H1 (cell line): ENCODE results near the gene HOXA13. TPM values are rescaled to one million over a fixed set of nuclear protein-coding genes. Genes with fewer than 3 reads are reported as not detected.

Experiments used
- CTCF ChIA-PET: fragments of 300-600 bp; sonication (Branson Sonifier 250); formaldehyde crosslinking; loops from one replicate; lab custom pipeline; 2021; ENCODE audit not compliant: partially characterized antibody; lab: Charles Lee
- POLR2A ChIA-PET: fragments of 300-600 bp; sonication (Branson Sonifier 250); formaldehyde crosslinking; loops from one replicate; lab custom pipeline; 2021; ENCODE audit warnings: inconsistent platforms; ENCODE audit not compliant: partially characterized antibody; lab: Charles Lee
- DNase-seq, 2 experiments: peaks; one replicate each; pipeline versions ENCODE4 v3.0.0 to v3.0.0-alpha.2; 2010 to 2022; ENCODE audit warnings: low spot score in 2 of 2, low read depth in 1 of 2, mixed read lengths in 1 of 2
- FAIRE-seq: peaks from 2 replicates; lab custom pipeline; 2011; peaks lifted over from hg19 to GRCh38; lab: Jason Lieb, UNC
- H2AFZ ChIP-seq: 2 replicates; pipeline ENCODE4 v1.8.1; 2012; ENCODE audit warnings: low read length, inconsistent platforms
- H2AK5ac ChIP-seq: 2 replicates; pipeline ENCODE4 v1.6.1; 2013; ENCODE audit warnings: low read depth, low read length
- H2BK120ac ChIP-seq: replicated peaks from 2 replicates; pipeline ENCODE3; 2013; ENCODE audit warnings: low read depth, low read length, inconsistent platforms
- H2BK12ac ChIP-seq: 2 replicates; pipeline ENCODE4 v1.6.1; 2013; ENCODE audit warnings: low read depth, low read length
- H2BK15ac ChIP-seq: 2 replicates; pipeline ENCODE4 v1.6.1; 2013; ENCODE audit warnings: low read length
- H2BK20ac ChIP-seq: 2 replicates; pipeline ENCODE4 v1.6.1; 2013; ENCODE audit warnings: low read length
- H2BK5ac ChIP-seq: 2 replicates; pipeline ENCODE4 v1.6.1; 2013; ENCODE audit warnings: low read depth, low read length
- H3K14ac ChIP-seq: 2 replicates; pipeline ENCODE4 v1.6.1; 2013; ENCODE audit warnings: inconsistent platforms; ENCODE audit not compliant: insufficient read length
- H3K18ac ChIP-seq: 2 replicates; pipeline ENCODE4 v1.6.1; 2013; ENCODE audit warnings: low read length; ENCODE audit errors: extremely low read depth
- H3K23ac ChIP-seq: 2 replicates; pipeline ENCODE4 v1.6.1; 2013; ENCODE audit warnings: inconsistent platforms; ENCODE audit not compliant: insufficient read length
- H3K23me2 ChIP-seq: 2 replicates; pipeline ENCODE4 v1.6.1; 2013; ENCODE audit warnings: low read depth, low read length
- H3K27ac ChIP-seq: 2 replicates; pipeline ENCODE4 v1.6.1; 2011; ENCODE audit warnings: low read depth, low read length, inconsistent platforms
- H3K27me3 ChIP-seq, 4 experiments: replicated peaks in 1 of 4; 1 replicate in 1 of 4; 2 replicates in 3 of 4; pipeline versions ENCODE4 v1.6.1 to v1.8.1; 2011 to 2013; ENCODE audit warnings: low read length in 3 of 4, mild to moderate bottlenecking in 3 of 4, inconsistent platforms in 2 of 4, mixed read lengths in 2 of 4, moderate library complexity in 1 of 4; ENCODE audit not compliant: control insufficient read depth in 3 of 4, insufficient read depth in 3 of 4; ENCODE audit errors: extremely low read depth in 1 of 4
- H3K36me3 ChIP-seq, 4 experiments: 2 replicates each; pipeline versions ENCODE4 v1.6.1 to v1.8.1; 2011 to 2013; ENCODE audit warnings: mild to moderate bottlenecking in 4 of 4, low read length in 3 of 4, moderate library complexity in 2 of 4, control low read depth in 1 of 4, inconsistent platforms in 1 of 4; ENCODE audit not compliant: insufficient read depth in 4 of 4, control insufficient read depth in 2 of 4
- H3K4ac ChIP-seq: replicated peaks from 2 replicates; pipeline ENCODE3; 2013; ENCODE audit warnings: low read length, low read depth, mixed read lengths, inconsistent platforms; ENCODE audit not compliant: insufficient read length
- H3K4me1 ChIP-seq, 4 experiments: replicated peaks in 1 of 4; 1 replicate in 1 of 4; 2 replicates in 3 of 4; pipeline versions ENCODE4 v1.6.1 to v1.8.1; 2011 to 2013; ENCODE audit warnings: low read length in 3 of 4, inconsistent platforms in 2 of 4, mixed read lengths in 1 of 4; ENCODE audit not compliant: insufficient read depth in 4 of 4, control insufficient read depth in 3 of 4
- H3K4me2 ChIP-seq, 2 experiments: 2 replicates each; pipeline versions ENCODE4 v1.6.1 to v1.8.1; 2011 to 2013; ENCODE audit warnings: low read depth in 2 of 2, low read length in 2 of 2, control low read depth in 1 of 2, inconsistent platforms in 1 of 2, mild to moderate bottlenecking in 1 of 2; ENCODE audit not compliant: insufficient read depth in 1 of 2
- H3K4me3 ChIP-seq, 4 experiments: fragments of 200-600, 300-600 bp in 1 of 4; sonication (generic), shearing (Covaris generic), sonication (Bioruptor Twin) in 1 of 4; 2 replicates each; pipeline versions ENCODE4 v1.5.1 to v1.8.1; 2011 to 2016; ENCODE audit warnings: low read length in 4 of 4, low read depth in 3 of 4, control low read depth in 2 of 4, inconsistent platforms in 2 of 4, mild to moderate bottlenecking in 2 of 4, mixed read lengths in 1 of 4, moderate library complexity in 1 of 4; ENCODE audit not compliant: insufficient read depth in 2 of 4; ENCODE audit errors: extremely low read depth in 1 of 4
- H3K56ac ChIP-seq: replicated peaks from 2 replicates; pipeline ENCODE3; 2013; ENCODE audit warnings: low read depth, mild to moderate bottlenecking, mixed read lengths, low read length, inconsistent platforms; ENCODE audit not compliant: insufficient read length
- H3K79me1 ChIP-seq: 2 replicates; pipeline ENCODE4 v1.6.1; 2013; ENCODE audit warnings: low read depth, low read length, control low read depth
- H3K79me2 ChIP-seq, 2 experiments: 2 replicates each; pipeline versions ENCODE4 v1.6.1 to v1.8.1; 2012 to 2013; ENCODE audit warnings: low read length in 2 of 2, mild to moderate bottlenecking in 2 of 2, inconsistent platforms in 1 of 2; ENCODE audit not compliant: insufficient read depth in 2 of 2, control insufficient read depth in 1 of 2
- H3K9ac ChIP-seq, 4 experiments: replicated peaks in 1 of 4; 1 replicate in 1 of 4; 2 replicates in 3 of 4; pipeline versions ENCODE4 v1.6.1 to v1.8.1; 2011 to 2013; ENCODE audit warnings: low read depth in 3 of 4, low read length in 3 of 4, control low read depth in 2 of 4, mild to moderate bottlenecking in 2 of 4, moderate library complexity in 2 of 4, inconsistent platforms in 1 of 4; ENCODE audit errors: extremely low read depth in 1 of 4
- H3K9me3 ChIP-seq, 2 experiments: 2 replicates each; pipeline versions ENCODE4 v1.6.1 to v1.8.1; 2012 to 2013; ENCODE audit warnings: mild to moderate bottlenecking in 2 of 2, moderate library complexity in 2 of 2, control low read depth in 1 of 2, inconsistent platforms in 1 of 2, low read depth in 1 of 2, low read length in 1 of 2, mixed read lengths in 1 of 2; ENCODE audit not compliant: insufficient read depth in 2 of 2
- H4K20me1 ChIP-seq, 2 experiments: replicated peaks in 1 of 2; 2 replicates each; pipeline versions ENCODE3 to v1.8.1; 2011 to 2013; ENCODE audit warnings: inconsistent platforms in 2 of 2, low read length in 2 of 2, mild to moderate bottlenecking in 1 of 2; ENCODE audit not compliant: insufficient read depth in 2 of 2, control insufficient read depth in 1 of 2
- H4K5ac ChIP-seq: 2 replicates; pipeline ENCODE4 v1.6.1; 2013; ENCODE audit warnings: low read length, low read depth, mixed read lengths, inconsistent platforms; ENCODE audit not compliant: insufficient read length
- H4K8ac ChIP-seq: 2 replicates; pipeline ENCODE4 v1.8.0; 2013; ENCODE audit warnings: mild to moderate bottlenecking, moderate library complexity, low read length, inconsistent platforms; ENCODE audit not compliant: insufficient read depth; ENCODE audit errors: extremely low read depth
- H4K91ac ChIP-seq: replicated peaks from 2 replicates; pipeline ENCODE3; 2013; ENCODE audit warnings: low read length, mixed read lengths, inconsistent platforms; ENCODE audit not compliant: insufficient read length
- RNF2 ChIP-seq: fragments of 200-900, 300-1000 bp; sonication (generic); IDR thresholded peaks from 2 replicates; pipeline ENCODE4 v1.7.1; 2016; ENCODE audit warnings: borderline replicate concordance, low read depth, mild to moderate bottlenecking, antibody characterized with exemption, low read length; ENCODE audit not compliant: poor library complexity, severe bottlenecking; ENCODE audit errors: missing control alignments
- ZNF274 ChIP-seq: IDR thresholded peaks from 2 replicates; pipeline ENCODE4 v1.7.0; 2012; ENCODE audit warnings: low read length, borderline replicate concordance; ENCODE audit errors: extremely low read depth
- WGBS, 2 experiments: shearing (Covaris generic) in 1 of 2; methylation state at CpG; one replicate each; pipeline versions ENCODE4 v1.1.6 to v1.1.7; 2013 to 2015; ENCODE audit warnings: low lambda C conversion rate in 2 of 2, mixed read lengths in 2 of 2, inconsistent platforms in 1 of 2, low coverage in 1 of 2, missing lambda C conversion rate in 1 of 2; ENCODE audit not compliant: insufficient replicate concordance in 2 of 2, insufficient coverage in 1 of 2, insufficient read length in 1 of 2; ENCODE audit errors: extremely low coverage in 1 of 2, missing lambda C conversion rate in 1 of 2; 5-methylcytosine and 5-hydroxymethylcytosine counted together
- polyA plus RNA-seq, 7 experiments: library from polyadenylated mRNA; depleted of rRNA in 3 of 7; stranded (reverse) in 5 of 7; unstranded in 2 of 7; fragments of >200 nt in 5 of 7; fragments of 200-250 nt in 2 of 7; gene quantifications; 1 replicate in 5 of 7; 2 replicates in 1 of 7; 4 replicates in 1 of 7; pipeline versions ENCODE4 v1.2.1 to v1.2.3, GENCODE V29; 2011 to 2013; ENCODE audit warnings: missing spikeins in 2 of 7, mixed read lengths in 2 of 7
- total RNA-seq: library from RNA; stranded (reverse); fragmentation: NEBNext Ultra II Directional; extraction: Animal tissue kit (Norgen Biotek cat#: 25700); gene quantifications from 2 replicates; pipeline ENCODE4 v1.2.1, GENCODE V29; 2021

HOXA13 gene
- total and polyA plus RNA-seq, 2 of the 8 experiments (the other 6 are each of a cell fraction or from before 2014, with no cell fraction given) = not detected

DNA sequence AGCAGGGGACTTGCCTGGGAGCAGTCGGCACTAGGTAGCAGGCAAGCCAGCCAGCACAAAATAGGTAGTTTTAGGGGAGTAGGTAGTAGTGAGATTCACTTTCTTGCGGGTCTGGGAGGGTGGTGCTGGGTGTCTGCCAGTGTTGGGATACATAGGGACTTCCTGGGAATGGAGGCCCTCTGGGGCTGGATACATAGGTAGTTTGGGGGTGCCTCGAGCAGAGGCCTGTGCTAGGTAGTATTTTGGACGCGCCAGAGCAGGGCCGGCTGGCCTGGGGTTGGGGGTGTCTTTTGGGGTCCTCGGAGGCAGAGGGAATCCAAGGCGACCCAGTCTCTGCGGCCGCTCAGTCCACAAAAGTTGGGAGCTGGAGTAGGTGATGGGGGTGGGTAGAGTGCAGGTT lies 45.5 kb downstream of the HOXA13 start:
- H4K20me1 ChIP-seq = peaks cover 27 to 55% of the 10 kb centered on the region in 2 experiments
- no peak overlapping the region for H2BK120ac ChIP-seq
- no peak overlapping the region for H4K8ac ChIP-seq
- peaks cover 2% of the 10 kb centered on the region; the same call in 1 of the 2 replicates for H3K23me2 ChIP-seq
- no peak overlapping the region for H3K18ac ChIP-seq
- no peak overlapping the region for H3K56ac ChIP-seq
- POLR2A ChIA-PET = no interaction called here
- no peak overlapping the region for H3K23ac ChIP-seq
- no peak overlapping the region for H3K4ac ChIP-seq
- H3K36me3 ChIP-seq = peaks cover 0 to 18% (median 0%) of the 10 kb centered on the region in 4 experiments; a peak in 1 of 8 replicates
- H3K79me2 ChIP-seq = no peaks in the 10 kb centered on the region
- H4K91ac ChIP-seq = no peak overlapping the region
- CTCF ChIA-PET = interaction anchor here (0.6 to 4.2 kb wide), 4 partner anchors 11 to 212 kb away, joined by 3 to 33 read pairs (median 5); partner anchors contain the start of gene HOXA5
- no peak overlapping the region for H3K9ac ChIP-seq
- H4K5ac ChIP-seq = no peak overlapping the region
- no peak for FAIRE-seq
- H3K4me2 ChIP-seq = no peak overlapping the region
- H2AFZ ChIP-seq = no peak overlapping the region
- H2BK20ac ChIP-seq = no peak overlapping the region
- no peak overlapping the region for H3K27ac ChIP-seq
- H2BK5ac ChIP-seq = no peak overlapping the region
- no peaks in the 10 kb centered on the region for H3K79me1 ChIP-seq
- H3K14ac ChIP-seq = no peak overlapping the region
- H3K27me3 ChIP-seq = peaks cover 98 to 100% (median 100%) of the 10 kb centered on the region in 4 experiments
- H2BK15ac ChIP-seq = no peak overlapping the region
- H3K9me3 ChIP-seq = peaks cover 0 to 10% of the 10 kb centered on the region in 2 experiments; a peak in 1 of 4 replicates
- no peak overlapping the region for H2AK5ac ChIP-seq
- peaks cover 0 to 2% (median under 1%) of the 10 kb centered on the region in 4 experiments; a peak in 3 of 7 replicates for H3K4me1 ChIP-seq
- peak; percentile 44 for TF ChIP-seq RNF2
- TF ChIP-seq ZNF274 = no peak
- H3K4me3 ChIP-seq = no peak overlapping the region
- 29% methylated on average over 10 of the region's 10 CpGs; no CpG with 5 or more reads in 1 of the 2 experiments for WGBS, 2 experiments
- H2BK12ac ChIP-seq = no peak overlapping the region
- DNase-seq = peak in 1 of 2 experiments; percentile 48
